Motor neuron (in vitro differentiated cells): Measurements from ENCODE around the gene LBP. TPM values are rescaled to one million over a fixed set of nuclear protein-coding genes. Genes with fewer than 3 reads are reported as not detected.

Experiments used
- ATAC-seq, 8 experiments: fragments of 200-7000 bp; cut with Tn5 transposase; replicated peaks in 6 of 8; 2 replicates each; pipeline ENCODE4 v1.8.0; 2021; ENCODE audit warnings: mild to moderate bottlenecking in 8 of 8, moderate library complexity in 8 of 8
- H3K27ac ChIP-seq, 2 donors: fragments of 250-450 bp; sonication (Bioruptor Pico); 2 replicates each; pipeline ENCODE4 v1.9.0; 2021; ENCODE audit warnings: antibody characterized with exemption in 2 of 2, mild to moderate bottlenecking in 2 of 2, moderate library complexity in 1 of 2
- H3K4me1 ChIP-seq, 2 donors: fragments of 250-450 bp; sonication (Bioruptor Pico); replicated peaks in 1 of 2; 2 replicates each; pipeline ENCODE4 v1.6.1; 2021; ENCODE audit warnings: antibody characterized with exemption in 2 of 2, mild to moderate bottlenecking in 2 of 2, moderate library complexity in 1 of 2
- H3K4me3 ChIP-seq, 5 donors: fragments of 250-450 bp; sonication (Bioruptor Pico); 2 replicates each; pipeline ENCODE4 v1.9.0; 2021; ENCODE audit warnings: antibody characterized with exemption in 5 of 5, mild to moderate bottlenecking in 5 of 5, moderate library complexity in 4 of 5
- WGBS, 10 experiments: fragments of 450-650 bp; shearing (Covaris generic); methylation state at CpG; one replicate each; pipeline ENCODE4 v1.0.0; 2022; 5-methylcytosine and 5-hydroxymethylcytosine counted together
- in situ Hi-C, 9 experiments: fragments of 400-800 bp; cut with MboI; loops; one replicate each; pipeline ENCODE4 v1.15.0; 2021; ENCODE audit warnings: low sequenced_read_pairs in 9 of 9, low pct_unique_long_range_greater_than_20kb in 2 of 9; ENCODE audit not compliant: unreplicated experiment in 9 of 9
- total RNA-seq, 8 experiments: library from RNA; unstranded; fragments of 300-600 nt; gene quantifications; 2 replicates each; pipeline versions ENCODE4 v1.2.3 to v1.2.4, GENCODE V29; 2022

LBP gene
- total RNA-seq, 8 experiments from 2014 or later, result 0.15 to 0.67 (median 0.42) TPM; not detected in 5

GRCh38 chr20:38418509-38419204 lies 72.4 kb downstream of the LBP start:
- 67 to 87% (median 83%) methylated on average over 1 to 3 of the region's 4 CpGs; no CpG with 5 or more reads in 7 of the 10 experiments for WGBS, 10 experiments
- no peak overlapping the region for H3K27ac ChIP-seq
- ATAC-seq, result peak in 4 of 8 experiments; percentile 10 to 44 (median 22)
- in situ Hi-C loops, result loop anchor here in 2 of 9 experiments (25.0 kb wide), 2 partner anchors 181 to 356 kb away; no protein-coding TSS in a partner anchor
- no peak overlapping the region for H3K4me3 ChIP-seq
- no peaks in the 10 kb centered on the region for H3K4me1 ChIP-seq

GRCh38 chr20:38420388-38421085 lies 74.3 kb downstream of the LBP start:
- WGBS, 10 experiments, result 83 to 100% (median 93%) methylated on average over 1 to 8 of the region's 9 CpGs; no CpG with 5 or more reads in 3 of the 10 experiments
- Histone ChIP-seq H3K27ac (no peak overlapping the region), H3K4me3 (no peak overlapping the region), H3K4me1 (no peaks in the 10 kb centered on the region)
- in situ Hi-C loops, result loop anchor here in 2 of 9 experiments (25.0 kb wide), 2 partner anchors 183 to 358 kb away; no protein-coding TSS in a partner anchor
- no peak for ATAC-seq

DNA sequence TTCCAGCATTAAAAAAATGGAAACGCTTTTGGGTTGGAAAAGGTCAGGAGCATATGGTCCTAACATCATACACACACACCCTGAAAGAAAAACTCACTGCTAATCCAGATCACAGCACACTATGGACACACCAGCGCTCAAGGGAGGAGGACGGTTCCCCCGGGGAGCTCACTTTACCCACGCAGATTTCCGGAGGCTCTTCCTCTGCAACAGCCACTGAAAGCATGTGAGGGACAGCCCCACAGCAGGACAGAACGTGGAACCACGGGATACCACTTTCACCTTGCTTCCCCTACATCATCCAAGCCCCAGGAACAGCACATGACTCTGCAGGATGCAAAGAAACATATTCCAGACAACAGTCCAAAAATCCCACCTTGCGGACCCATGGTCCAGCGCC lies 75.6 kb downstream of the LBP start:
- Histone ChIP-seq H3K27ac (no peak overlapping the region), H3K4me3 (no peak overlapping the region), H3K4me1 (no peaks in the 10 kb centered on the region)
- ATAC-seq, result no peak
- in situ Hi-C loops, result loop anchor here in 2 of 9 experiments (25.0 kb wide), 2 partner anchors 185 to 360 kb away; no protein-coding TSS in a partner anchor
- 87 to 97% (median 94%) methylated on average over 5 to 9 of the region's 10 CpGs; no CpG with 5 or more reads in 6 of the 10 experiments for WGBS, 10 experiments

GRCh38 chr20:38423541-38423940 lies 77.3 kb downstream of the LBP start:
- 67 to 100% (median 86%) methylated on average over 1 to 4 of the region's 4 CpGs for WGBS, 10 experiments
- Histone ChIP-seq H3K4me1 (no peaks in the 10 kb centered on the region), H3K4me3 (no peak overlapping the region), H3K27ac (no peak overlapping the region)
- in situ Hi-C loops, result loop anchor here in 2 of 9 experiments (25.0 kb wide), 2 partner anchors 186 to 361 kb away; no protein-coding TSS in a partner anchor
- ATAC-seq, result no peak

- Histone ChIP-seq H3K4me3 (no peak overlapping the region), H3K4me1 (no peaks in the 10 kb centered on the region), H3K27ac (no peak overlapping the region)
- WGBS, 10 experiments, result 86 to 100% (median 100%) methylated on average over 1 of the region's 1 CpG; no CpG with 5 or more reads in 2 of the 10 experiments
- ATAC-seq, result no peak
- in situ Hi-C loops, result loop anchor here in 2 of 9 experiments (25.0 kb wide), 2 partner anchors 187 to 362 kb away; no protein-coding TSS in a partner anchor
Observed at GRCh38 chr20:38424401-38424800, 78.1 kb downstream of the LBP start.

GRCh38 chr20:38426006-38426897 lies 80.0 kb downstream of the LBP start:
- H3K27ac ChIP-seq, result no peak overlapping the region
- no peak overlapping the region for H3K4me3 ChIP-seq
- 58 to 100% (median 90%) methylated on average over 1 to 11 of the region's 15 CpGs; no CpG with 5 or more reads in 2 of the 10 experiments for WGBS, 10 experiments
- no peaks in the 10 kb centered on the region for H3K4me1 ChIP-seq
- peak; percentile 73 to 86 (median 76) for ATAC-seq
- in situ Hi-C loops, result no loop called here

Other genes starting within 250 kb of the LBP start
- gene TGM2, start 181.2 kb upstream of the LBP start, total RNA-seq, result 1 to 10 TPM in 3 of 8 experiments, under 1 TPM in 5; 0.05 to 7.1 (median 0.68) TPM
- gene KIAA1755, start 85.7 kb upstream of the LBP start, total RNA-seq, result 10 to 100 TPM in 1 of 8 experiments, 1 to 10 TPM in 3, under 1 TPM in 4; 0.05 to 73.6 (median 1.2) TPM
- 1 to 10 TPM in 2 of 8 experiments, under 1 TPM in 2, not detected in 4; 0.05 to 2.4 (median 0.64) TPM for gene BPI, start 42.3 kb upstream of the LBP start, total RNA-seq
- gene SNHG17, start 88.8 kb downstream of the LBP start, total RNA-seq, result 10 to 100 TPM; 12.4 to 69.3 (median 32.3) TPM
- gene RALGAPB, start 126.4 kb downstream of the LBP start, total RNA-seq, result 10 to 100 TPM; 21.8 to 48.8 (median 32.1) TPM
- not detected for gene ADIG, start 234.7 kb downstream of the LBP start, total RNA-seq